Neural progenitor cell (in vitro differentiated cells): ENCODE data around the gene DDX10. TPM values are rescaled to one million over a fixed set of nuclear protein-coding genes. Genes with fewer than 3 reads are reported as not detected.

ENCODE experiments used
- DNase-seq: peaks from one replicate; pipeline ENCODE4 v3.0.0-alpha.2; 2016; ENCODE audit warnings: low spot score
- H2AFZ ChIP-seq: fragments of 200-600 bp; sonication (generic); replicated peaks from 2 replicates; pipeline ENCODE4 v1.6.1; 2016; ENCODE audit warnings: antibody characterized with exemption
- H3F3A ChIP-seq: fragments of 200-600 bp; sonication (generic); 2 replicates; pipeline ENCODE4 v1.6.1; 2016; ENCODE audit warnings: antibody characterized with exemption, low read depth
- H3K27ac ChIP-seq: fragments of 200-600 bp; sonication (generic); 2 replicates; pipeline ENCODE4 v1.5.1; 2016; ENCODE audit warnings: mild to moderate bottlenecking
- H3K27me3 ChIP-seq: fragments of 200-600 bp; sonication (generic); 2 replicates; pipeline ENCODE4 v1.6.1; 2016; ENCODE audit warnings: mild to moderate bottlenecking, moderate library complexity
- H3K36me3 ChIP-seq: fragments of 200-600 bp; sonication (generic); 2 replicates; pipeline ENCODE4 v1.5.1; 2016
- H3K4me1 ChIP-seq: fragments of 200-600 bp; sonication (generic); 2 replicates; pipeline ENCODE4 v1.6.1; 2016; ENCODE audit warnings: mixed run types
- H3K4me2 ChIP-seq: fragments of 200-600 bp; sonication (generic); 2 replicates; pipeline ENCODE4 v1.6.1; 2016
- H3K4me3 ChIP-seq: fragments of 200-600 bp; sonication (generic); 2 replicates; pipeline ENCODE4 v1.5.1; 2016
- H3K79me2 ChIP-seq: fragments of 200-600 bp; sonication (generic); 2 replicates; pipeline ENCODE4 v1.6.1; 2016; ENCODE audit warnings: low read depth
- H3K9ac ChIP-seq: fragments of 200-600 bp; sonication (generic); 2 replicates; pipeline ENCODE4 v1.6.1; 2016
- H3K9me3 ChIP-seq: fragments of 200-600 bp; sonication (generic); 2 replicates; pipeline ENCODE4 v1.5.1; 2016; ENCODE audit warnings: low read depth
- H4K20me1 ChIP-seq: fragments of 200-600 bp; sonication (generic); 2 replicates; pipeline ENCODE4 v1.6.1; 2016; ENCODE audit warnings: low read depth
- H3K27ac Mint-ChIP-seq: 3 replicates; pipeline ENCODE4 v1.8.0; 2021; ENCODE audit warnings: mixed read lengths
- H3K27me3 Mint-ChIP-seq: 2 replicates; pipeline ENCODE4 v1.8.0; 2022; ENCODE audit warnings: low read depth, mild to moderate bottlenecking, inconsistent platforms, moderate library complexity, mixed read lengths; ENCODE audit not compliant: insufficient read depth
- H3K36me3 Mint-ChIP-seq: 3 replicates; pipeline ENCODE4 v1.8.0; 2021; ENCODE audit warnings: mixed read lengths
- H3K4me1 Mint-ChIP-seq: 3 replicates; pipeline ENCODE4 v1.8.0; 2021; ENCODE audit warnings: mixed read lengths
- H3K4me3 Mint-ChIP-seq: 3 replicates; pipeline ENCODE4 v1.8.0; 2021; ENCODE audit warnings: mild to moderate bottlenecking, moderate library complexity, mixed read lengths
- H3K9me3 Mint-ChIP-seq: 3 replicates; pipeline ENCODE4 v1.8.0; 2020; ENCODE audit warnings: mixed read lengths
- CTCF ChIP-seq: fragments of 200-600 bp; sonication (generic); IDR thresholded peaks from 2 replicates; pipeline ENCODE4 v1.5.1; 2017; ENCODE audit warnings: antibody characterized with exemption, mild to moderate bottlenecking
- EZH2 ChIP-seq: fragments of 200-600 bp; sonication (generic); IDR thresholded peaks from 2 replicates; pipeline ENCODE4 v1.6.1; 2017; ENCODE audit warnings: antibody characterized with exemption, mild to moderate bottlenecking, moderate library complexity
- EZH2phosphoT487 ChIP-seq: fragments of 200-600 bp; sonication (generic); IDR thresholded peaks from 2 replicates; pipeline ENCODE4 v1.6.1; 2017; ENCODE audit warnings: antibody characterized with exemption
- total RNA-seq: library from RNA; depleted of rRNA; stranded (reverse); fragments of >200 nt; gene quantifications from 2 replicates; pipeline ENCODE4 v1.2.3, GENCODE V29; 2015; ENCODE audit warnings: low replicate concordance

The DDX10 gene
- total RNA-seq, 1 donor from 2014 or later, result 34.1 TPM

- Mint-ChIP-seq H3K27me3 (peaks cover 4% of the 10 kb centered on the region), H3K27ac (no peak overlapping the region), H3K9me3 (no peaks in the 10 kb centered on the region), H3K4me1 (peaks cover 5% of the 10 kb centered on the region), H3K4me3 (no peak overlapping the region), H3K36me3 (no peaks in the 10 kb centered on the region)
- no peaks in the 10 kb centered on the region for H3K27me3 ChIP-seq
- TF ChIP-seq CTCF, result no peak
- TF ChIP-seq EZH2phosphoT487, result no peak
- no peak for TF ChIP-seq EZH2
- H3K27ac ChIP-seq, result no peak overlapping the region
- H4K20me1 ChIP-seq, result no peaks in the 10 kb centered on the region
- H2AFZ ChIP-seq, result no peak overlapping the region
- peak; percentile 45 for DNase-seq
- no peak overlapping the region for H3K9ac ChIP-seq
- peak overlapping the region; percentile 34 for H3K4me2 ChIP-seq
- H3K9me3 ChIP-seq, result no peaks in the 10 kb centered on the region
- H3K4me1 ChIP-seq, result peaks cover 22% of the 10 kb centered on the region
- no peaks in the 10 kb centered on the region for H3K79me2 ChIP-seq
- no peaks in the 10 kb centered on the region for H3K36me3 ChIP-seq
- H3F3A ChIP-seq, result no peaks in the 10 kb centered on the region
- H3K4me3 ChIP-seq, result no peak overlapping the region
Measured at GRCh38 chr11:108913204-108913603, 248.3 kb downstream of the DDX10 start.

GRCh38 chr11:108914211-108914610, 249.3 kb downstream of the DDX10 start:
- no peak overlapping the region for H3K4me3 Mint-ChIP-seq
- peak; percentile 16 for DNase-seq
- Histone ChIP-seq H3K4me1 (peaks cover 22% of the 10 kb centered on the region), H3K36me3 (no peaks in the 10 kb centered on the region), H3K4me3 (no peak overlapping the region), H3K27me3 (no peaks in the 10 kb centered on the region), H3K4me2 (no peak overlapping the region), H3K9me3 (no peaks in the 10 kb centered on the region), H3K79me2 (no peaks in the 10 kb centered on the region), H3F3A (no peaks in the 10 kb centered on the region), H3K27ac (no peak overlapping the region), H4K20me1 (no peaks in the 10 kb centered on the region), H3K9ac (no peak overlapping the region), H2AFZ (no peak overlapping the region)
- no peaks in the 10 kb centered on the region for H3K9me3 Mint-ChIP-seq
- H3K27ac Mint-ChIP-seq, result no peak overlapping the region
- TF ChIP-seq EZH2, result no peak
- no peak for TF ChIP-seq EZH2phosphoT487
- TF ChIP-seq CTCF, result no peak
- peaks cover 3% of the 10 kb centered on the region for H3K36me3 Mint-ChIP-seq
- H3K27me3 Mint-ChIP-seq, result peaks cover 4% of the 10 kb centered on the region
- H3K4me1 Mint-ChIP-seq, result peaks cover 5% of the 10 kb centered on the region

- Histone ChIP-seq H3K9ac (no peak overlapping the region), H3K27me3 (no peaks in the 10 kb centered on the region), H3F3A (no peaks in the 10 kb centered on the region), H2AFZ (no peak overlapping the region), H3K4me2 (no peak overlapping the region), H3K4me1 (peaks cover 22% of the 10 kb centered on the region), H3K79me2 (no peaks in the 10 kb centered on the region), H3K36me3 (no peaks in the 10 kb centered on the region), H3K9me3 (no peaks in the 10 kb centered on the region), H3K27ac (no peak overlapping the region), H3K4me3 (no peak overlapping the region), H4K20me1 (no peaks in the 10 kb centered on the region)
- Mint-ChIP-seq H3K27ac (no peak overlapping the region), H3K9me3 (no peaks in the 10 kb centered on the region), H3K4me3 (no peak overlapping the region), H3K36me3 (peaks cover 3% of the 10 kb centered on the region), H3K27me3 (peaks cover 4% of the 10 kb centered on the region), H3K4me1 (peaks cover 5% of the 10 kb centered on the region)
- TF ChIP-seq CTCF (no peak), EZH2 (no peak), EZH2phosphoT487 (no peak)
- no peak for DNase-seq
Measured at GRCh38 chr11:108914981-108915380, 250.1 kb downstream of the DDX10 start.
